SH-SY5Y (cell line): Measurements from ENCODE around the gene LIMK1.

Experiments used
- GATA2 ChIP-seq: IDR thresholded peaks from 2 replicates; pipeline ENCODE4 v1.6.1; 2011; ENCODE audit warnings: mild to moderate bottlenecking, low read depth, low read length
- GATA3 ChIP-seq: IDR thresholded peaks from 2 replicates; pipeline ENCODE4 v1.6.1; 2011; ENCODE audit warnings: low read depth, mild to moderate bottlenecking, low read length, moderate library complexity

Gene LIMK1

DNA sequence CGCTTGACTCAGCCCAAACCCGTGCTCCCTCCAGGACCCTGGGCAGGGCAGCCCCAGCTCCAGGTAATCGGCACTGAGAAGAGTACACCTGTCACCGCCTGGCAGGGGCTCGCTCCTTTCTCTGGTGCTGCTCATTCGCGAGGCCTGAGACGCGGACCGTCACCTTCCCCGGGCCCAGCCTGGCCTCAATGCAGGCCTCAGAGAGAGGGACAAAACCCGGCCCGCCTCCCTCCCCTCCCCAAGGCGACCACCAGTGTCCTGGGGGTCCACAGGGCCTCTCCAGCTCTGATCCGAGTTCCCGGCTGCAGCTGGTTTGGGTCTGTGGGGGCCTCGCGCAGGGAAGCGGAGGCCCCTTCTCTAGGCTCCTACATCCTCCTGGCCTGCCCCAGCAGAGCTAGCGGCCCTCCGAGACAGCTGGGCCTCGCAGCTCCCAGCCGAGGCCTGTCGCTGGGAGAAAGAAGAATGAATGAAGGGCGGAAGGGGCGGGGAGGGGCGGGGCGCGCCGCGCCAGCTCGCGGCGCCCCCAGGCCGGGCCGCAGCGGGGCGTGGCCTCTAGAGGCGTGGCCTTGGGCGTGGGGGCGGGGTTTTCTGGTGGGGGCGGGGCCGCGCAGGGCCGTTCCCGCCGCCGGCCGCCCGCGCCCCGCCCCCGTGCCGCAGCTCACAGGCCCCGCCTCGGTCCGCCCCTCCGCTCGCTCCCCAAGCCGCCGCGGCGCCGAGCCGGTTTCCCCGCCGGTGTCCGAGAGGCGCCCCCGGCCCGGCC is at the start of gene LIMK1:
Gene LIMK1 (plus strand): TSS at position 688 of the 760 bp plus-strand sequence. CDS start 187 bp downstream, outside the sequence.
- TF ChIP-seq GATA2: no peak
- TF ChIP-seq GATA3: no peak

DNA sequence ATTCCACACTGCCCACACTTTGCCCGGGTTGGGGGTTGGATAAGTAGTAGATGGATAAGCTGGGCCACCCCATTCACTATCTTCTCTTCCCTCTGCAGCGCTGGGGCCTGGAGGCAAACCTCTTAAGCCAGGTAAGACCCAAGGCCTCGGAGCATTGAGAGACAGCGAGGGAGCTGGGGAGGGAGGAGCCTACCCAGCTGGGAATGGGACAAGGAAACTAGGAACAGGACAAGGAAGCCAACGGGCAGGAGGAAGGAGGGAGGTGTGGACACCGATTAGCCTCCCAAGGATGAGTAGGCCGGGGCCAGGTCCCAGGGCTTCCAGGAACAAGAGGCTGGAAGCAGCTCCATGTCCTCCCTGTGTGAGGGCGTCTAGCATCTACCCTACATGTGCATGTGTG is 46.0 kb upstream of the LIMK1 start:
- TF ChIP-seq GATA3 (no peak), GATA2 (no peak)

DNA sequence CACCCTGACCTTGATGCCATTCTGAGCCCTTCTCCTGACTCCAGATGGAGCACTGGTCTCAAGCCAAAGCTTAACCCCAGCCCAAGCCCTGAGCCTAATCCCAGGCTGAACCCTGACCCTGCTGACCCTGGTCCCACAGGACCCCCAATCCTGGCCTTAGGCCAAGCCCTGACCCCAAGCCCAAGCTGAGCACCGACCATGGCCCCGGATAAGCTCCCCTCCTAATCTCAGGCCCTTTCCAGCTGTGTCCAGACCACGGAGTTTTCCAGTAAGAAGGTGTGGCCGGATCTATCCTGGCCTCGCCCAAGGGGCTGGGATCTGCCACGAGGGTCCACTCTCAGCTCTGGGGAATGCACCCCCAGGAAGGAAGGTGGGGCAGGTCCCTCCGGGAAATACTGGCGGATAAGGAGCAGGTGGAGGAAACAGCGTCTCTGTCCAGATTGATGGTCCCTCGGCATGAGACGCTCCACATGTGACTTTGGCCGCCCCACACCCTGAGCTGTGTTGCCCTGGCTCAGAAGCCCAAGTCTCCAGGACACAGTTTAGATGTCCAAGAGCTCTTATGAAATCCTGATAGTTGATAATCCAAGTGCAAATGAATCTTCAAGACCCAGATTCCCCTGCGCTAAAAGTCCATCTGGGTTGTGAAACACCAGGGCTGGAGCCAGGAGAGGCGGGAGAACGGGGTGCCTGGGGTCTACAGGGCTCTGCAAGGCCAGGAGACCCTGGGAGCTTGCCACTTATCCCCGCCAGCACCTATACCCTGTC is 45.2 kb upstream of the LIMK1 start:
- TF ChIP-seq GATA3 (no peak), GATA2 (no peak)

DNA sequence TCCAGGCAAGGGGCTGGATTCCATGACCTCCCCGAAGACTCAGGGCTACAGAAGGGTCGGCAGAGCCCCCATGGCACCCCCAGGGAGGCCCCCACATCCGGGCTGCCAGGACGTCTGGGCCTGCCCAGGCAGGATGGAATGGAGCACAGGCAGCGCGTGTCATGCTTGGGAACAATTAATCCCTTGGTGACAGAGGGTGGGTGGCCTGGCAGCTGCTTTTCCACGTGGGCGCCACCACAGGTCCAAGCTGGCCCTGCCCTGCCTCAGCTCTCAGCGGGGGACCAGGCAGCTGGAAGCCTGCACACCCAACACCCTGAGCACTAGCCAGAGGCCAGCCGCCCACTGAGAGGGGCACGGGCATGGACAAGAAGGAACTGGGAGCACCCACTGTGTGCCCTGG is 44.3 kb upstream of the LIMK1 start:
- TF ChIP-seq GATA2 (no peak), GATA3 (no peak)

DNA sequence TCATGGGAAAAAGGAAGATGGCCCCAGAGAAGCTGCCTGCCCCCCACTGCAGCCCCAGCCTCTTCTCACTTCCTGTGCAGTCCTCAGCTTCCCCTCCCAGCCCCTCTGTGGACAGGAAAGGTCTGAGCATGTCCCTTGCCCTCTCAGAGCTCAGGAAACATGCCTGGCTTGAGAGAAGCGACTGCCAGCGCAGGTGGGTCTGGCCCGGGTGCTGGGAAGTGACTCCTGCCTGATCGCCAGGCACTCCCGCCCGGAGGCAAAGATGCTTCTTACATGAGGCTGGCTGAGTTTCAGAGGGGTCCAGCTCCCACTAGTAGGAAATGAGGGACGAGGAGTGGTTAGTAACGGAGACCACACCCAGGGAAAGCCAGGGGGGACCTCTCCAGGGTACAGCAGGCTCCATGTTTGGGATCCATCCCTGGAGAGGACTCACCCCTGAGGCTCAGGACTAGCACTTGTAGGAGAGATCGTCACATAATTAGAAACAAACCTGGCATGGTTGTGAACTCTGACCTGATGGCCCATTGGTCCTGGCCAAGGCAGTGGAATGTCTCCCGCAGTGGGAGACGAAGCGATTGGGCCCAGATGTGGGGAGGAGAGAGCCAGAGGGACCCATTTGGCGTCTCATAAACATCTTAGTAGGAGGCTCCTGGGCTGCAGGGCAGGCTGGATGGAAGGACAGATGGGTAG is 43.4 kb upstream of the LIMK1 start:
- TF ChIP-seq GATA2 (no peak), GATA3 (no peak)

DNA sequence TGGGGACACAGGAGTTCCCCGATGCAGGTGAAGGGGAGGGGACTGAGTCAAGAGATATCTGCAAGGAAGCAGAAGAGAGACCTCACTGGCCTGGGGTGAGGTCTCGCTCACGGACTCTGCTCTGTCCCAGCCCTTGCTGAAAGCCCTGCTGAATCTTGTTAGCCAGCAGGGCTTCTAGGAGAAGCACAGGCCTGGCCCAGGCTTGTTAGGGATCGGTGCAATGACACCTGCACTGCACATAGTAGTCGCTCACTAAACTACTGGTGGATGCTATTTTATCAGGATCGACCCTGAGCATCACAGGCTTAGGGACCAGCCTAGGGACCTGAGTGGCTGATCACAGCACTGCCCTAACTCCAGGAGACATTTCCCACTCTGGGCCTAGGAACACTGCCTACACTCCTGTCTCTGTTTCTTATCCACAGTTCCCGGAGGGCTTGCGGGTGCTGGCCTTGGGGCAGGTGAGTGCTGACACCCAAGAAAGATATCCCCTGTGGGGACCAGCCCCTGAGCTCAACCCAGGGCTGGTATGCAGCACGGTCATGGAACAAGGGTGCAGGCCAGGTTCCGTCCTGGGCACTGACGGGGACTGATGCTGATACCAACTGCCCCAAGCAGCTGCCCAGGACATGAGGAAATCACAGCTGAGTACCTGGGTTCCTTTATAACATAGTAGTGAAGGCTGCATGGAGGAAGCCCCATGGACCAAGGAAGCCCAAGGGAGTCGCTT is 42.6 kb upstream of the LIMK1 start:
- TF ChIP-seq GATA2: no peak
- no peak for TF ChIP-seq GATA3

DNA sequence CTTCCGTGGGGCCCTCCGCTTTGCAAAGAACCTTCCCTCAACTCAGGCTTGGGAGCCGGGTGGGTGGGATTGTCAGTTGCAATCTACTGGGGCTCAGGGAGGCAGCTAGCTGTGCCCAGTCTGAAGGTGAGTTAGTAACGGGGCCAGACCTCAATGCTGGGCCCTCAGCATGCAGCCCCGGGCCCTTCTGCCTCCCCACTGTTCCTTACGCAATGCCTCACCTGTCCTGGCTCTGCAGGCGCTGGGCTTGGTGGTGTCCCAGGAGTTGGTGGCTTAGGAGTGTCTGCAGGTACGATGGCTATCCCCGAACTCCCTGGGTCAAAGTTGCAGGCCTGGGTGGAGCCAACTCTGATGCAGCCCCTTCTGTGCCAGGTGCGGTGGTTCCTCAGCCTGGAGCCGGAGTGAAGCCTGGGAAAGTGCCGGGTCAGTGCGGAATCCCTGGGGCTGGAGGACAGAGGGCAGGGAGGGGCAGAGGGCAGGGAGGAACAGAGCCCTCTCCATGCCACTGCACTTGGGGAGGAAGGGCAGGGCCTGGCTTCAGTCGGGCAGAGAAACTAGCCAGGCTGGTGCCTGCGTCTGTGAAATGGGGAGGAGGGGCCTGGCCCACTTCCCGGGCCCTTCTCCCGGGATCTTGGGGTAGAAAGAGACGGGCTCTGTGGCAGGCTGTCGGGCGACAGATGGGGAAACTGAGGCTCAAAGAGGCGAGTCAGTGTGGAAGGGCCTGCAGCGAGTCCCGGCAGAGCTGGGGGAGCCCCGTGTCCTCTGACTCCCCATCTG is 40.7 kb upstream of the LIMK1 start:
- TF ChIP-seq GATA2: no peak
- no peak for TF ChIP-seq GATA3

DNA sequence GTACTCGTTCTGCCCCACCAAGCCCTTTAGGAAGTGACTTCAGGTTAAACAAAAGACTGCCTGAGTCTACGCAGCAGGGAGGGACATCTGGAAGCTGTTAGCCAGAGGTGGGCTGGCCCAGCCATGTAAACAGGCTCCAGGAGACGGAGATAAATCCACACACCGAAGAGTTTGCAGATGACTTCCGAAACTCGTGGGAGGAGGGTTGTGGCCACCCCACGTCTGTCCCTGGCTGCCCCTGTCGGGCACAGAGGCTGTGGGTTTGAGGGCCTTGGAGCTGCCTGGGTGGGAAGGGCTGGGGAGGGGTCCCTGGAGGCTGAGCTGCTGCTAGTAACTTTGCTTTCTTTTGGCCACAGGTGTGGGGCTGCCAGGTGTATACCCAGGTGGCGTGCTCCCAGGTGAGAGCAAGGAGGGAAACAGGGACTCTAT is 40.1 kb upstream of the LIMK1 start:
- TF ChIP-seq GATA2 (peak; percentile 51; the same call in 1 of the 2 replicates), GATA3 (no peak)

DNA sequence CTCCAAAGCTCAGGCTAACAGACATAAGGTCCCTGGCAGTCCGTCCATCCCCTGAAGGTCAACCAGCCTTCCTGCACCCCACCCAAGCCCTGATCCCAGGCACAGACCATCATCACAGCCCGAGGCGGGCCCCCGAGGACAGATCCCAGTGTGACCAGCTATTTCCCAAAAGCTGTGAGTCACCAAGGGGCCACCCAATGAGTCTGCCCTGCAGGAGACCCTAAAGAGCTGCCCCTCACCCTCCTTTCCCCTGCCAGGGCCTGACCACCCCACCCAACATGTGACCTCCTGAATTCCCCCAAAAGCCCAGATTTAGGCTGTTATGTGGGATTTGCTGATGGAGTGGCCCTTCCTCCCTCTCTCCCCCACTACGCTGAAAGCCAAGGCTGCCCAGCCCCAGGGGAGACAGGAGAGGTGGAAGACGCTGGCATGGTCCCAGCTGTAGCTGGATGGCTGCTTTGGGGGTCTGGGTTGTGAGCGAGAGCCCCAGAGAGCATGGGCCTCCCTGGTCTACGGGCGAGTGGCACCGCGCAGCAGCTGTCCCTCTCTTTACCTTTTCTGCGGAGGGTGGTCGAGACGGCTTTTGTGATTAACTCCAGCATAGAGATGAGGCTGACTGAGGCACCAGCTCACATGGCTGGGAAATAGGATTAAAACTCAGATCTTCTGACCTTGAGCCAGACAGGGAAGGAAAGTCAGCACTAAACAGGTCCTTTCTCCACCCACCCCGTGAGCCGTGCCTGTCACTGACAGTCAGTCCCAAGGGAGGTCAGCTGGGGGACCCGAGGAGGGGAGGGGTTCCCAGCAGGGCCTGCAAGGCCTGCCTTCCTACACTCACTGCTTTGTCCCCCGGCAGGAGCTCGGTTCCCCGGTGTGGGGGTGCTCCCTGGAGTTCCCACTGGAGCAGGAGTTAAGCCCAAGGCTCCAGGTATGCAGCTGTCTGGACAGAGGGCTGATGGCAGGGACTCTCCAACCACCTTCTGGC is 38.9 kb upstream of the LIMK1 start:
- no peak for TF ChIP-seq GATA2
- TF ChIP-seq GATA3: no peak

DNA sequence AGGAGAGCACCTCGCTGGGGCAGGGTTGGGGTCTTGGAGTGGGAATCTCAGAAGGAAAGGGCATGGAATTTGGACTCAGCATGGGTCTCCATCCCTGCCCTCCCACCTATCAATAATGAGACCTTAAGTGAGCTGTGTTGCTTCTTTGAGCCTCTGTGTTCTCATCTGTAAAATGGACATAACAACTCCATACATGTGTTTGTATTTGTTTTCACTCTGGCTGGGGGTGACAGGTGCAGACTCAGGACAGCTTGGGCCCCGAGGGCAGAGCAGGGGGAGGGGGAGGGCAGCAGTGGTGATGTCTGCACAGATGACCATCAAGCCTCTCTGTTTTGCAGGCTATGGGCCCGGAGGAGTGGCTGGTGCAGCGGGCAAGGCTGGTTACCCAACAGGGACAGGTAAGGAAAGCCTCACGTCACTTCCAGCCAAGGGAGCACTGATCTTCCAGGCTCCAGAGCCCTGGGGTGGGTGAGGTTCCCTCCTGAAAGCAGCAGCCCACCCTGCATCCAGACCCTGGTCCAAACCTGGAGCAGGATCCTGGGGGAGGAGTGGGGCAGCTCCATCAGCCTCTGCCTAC is 35.7 kb upstream of the LIMK1 start:
- TF ChIP-seq GATA3 (no peak), GATA2 (no peak)

DNA sequence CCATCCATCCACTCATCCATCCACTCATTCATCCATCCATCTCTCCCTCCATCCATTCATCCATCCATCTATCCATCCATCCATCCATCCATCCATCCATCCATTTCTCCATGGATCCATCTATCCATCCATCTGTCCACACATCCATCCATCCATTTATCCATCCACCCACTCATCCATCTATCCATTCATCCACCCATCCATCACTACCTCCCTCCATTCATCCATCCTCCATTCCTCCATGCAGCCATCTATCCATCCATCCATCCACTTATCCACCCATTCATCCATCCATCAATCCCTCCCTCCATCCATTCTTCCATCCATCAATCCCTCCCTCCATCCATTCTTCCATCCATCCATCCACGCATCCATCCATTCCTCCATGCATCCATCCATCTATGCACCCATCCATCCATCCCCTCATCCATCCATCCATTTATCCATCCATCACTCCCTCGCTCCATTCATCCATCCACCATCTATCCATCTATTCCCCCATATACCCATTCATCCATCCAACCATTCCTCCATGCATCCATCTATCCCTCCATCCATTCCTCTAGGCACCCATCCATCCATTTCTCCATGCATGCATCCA is 34.5 kb upstream of the LIMK1 start:
- no peak for TF ChIP-seq GATA3
- no peak for TF ChIP-seq GATA2
